Measurements from ENCODE around the gene PPP6R2.

GRCh38 chr22:50454556-50455075, 111.5 kb downstream of the PPP6R2 start:
- TF ChIP-seq, protein P1, sequence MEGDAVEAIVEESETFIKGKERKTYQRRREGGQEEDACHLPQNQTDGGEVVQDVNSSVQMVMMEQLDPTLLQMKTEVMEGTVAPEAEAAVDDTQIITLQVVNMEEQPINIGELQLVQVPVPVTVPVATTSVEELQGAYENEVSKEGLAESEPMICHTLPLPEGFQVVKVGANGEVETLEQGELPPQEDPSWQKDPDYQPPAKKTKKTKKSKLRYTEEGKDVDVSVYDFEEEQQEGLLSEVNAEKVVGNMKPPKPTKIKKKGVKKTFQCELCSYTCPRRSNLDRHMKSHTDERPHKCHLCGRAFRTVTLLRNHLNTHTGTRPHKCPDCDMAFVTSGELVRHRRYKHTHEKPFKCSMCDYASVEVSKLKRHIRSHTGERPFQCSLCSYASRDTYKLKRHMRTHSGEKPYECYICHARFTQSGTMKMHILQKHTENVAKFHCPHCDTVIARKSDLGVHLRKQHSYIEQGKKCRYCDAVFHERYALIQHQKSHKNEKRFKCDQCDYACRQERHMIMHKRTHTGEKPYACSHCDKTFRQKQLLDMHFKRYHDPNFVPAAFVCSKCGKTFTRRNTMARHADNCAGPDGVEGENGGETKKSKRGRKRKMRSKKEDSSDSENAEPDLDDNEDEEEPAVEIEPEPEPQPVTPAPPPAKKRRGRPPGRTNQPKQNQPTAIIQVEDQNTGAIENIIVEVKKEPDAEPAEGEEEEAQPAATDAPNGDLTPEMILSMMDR (IDR thresholded peaks at IDR 0.05) = no peak
- no peak for TF ChIP-seq POLR2A (IDR thresholded peaks at IDR 0.05)
